ENCODE measurements around the gene TOGARAM2.

GRCh38 chr2:29039718-29040480 is 58.8 kb downstream of the TOGARAM2 start:
- TF ChIP-seq, protein P1, sequence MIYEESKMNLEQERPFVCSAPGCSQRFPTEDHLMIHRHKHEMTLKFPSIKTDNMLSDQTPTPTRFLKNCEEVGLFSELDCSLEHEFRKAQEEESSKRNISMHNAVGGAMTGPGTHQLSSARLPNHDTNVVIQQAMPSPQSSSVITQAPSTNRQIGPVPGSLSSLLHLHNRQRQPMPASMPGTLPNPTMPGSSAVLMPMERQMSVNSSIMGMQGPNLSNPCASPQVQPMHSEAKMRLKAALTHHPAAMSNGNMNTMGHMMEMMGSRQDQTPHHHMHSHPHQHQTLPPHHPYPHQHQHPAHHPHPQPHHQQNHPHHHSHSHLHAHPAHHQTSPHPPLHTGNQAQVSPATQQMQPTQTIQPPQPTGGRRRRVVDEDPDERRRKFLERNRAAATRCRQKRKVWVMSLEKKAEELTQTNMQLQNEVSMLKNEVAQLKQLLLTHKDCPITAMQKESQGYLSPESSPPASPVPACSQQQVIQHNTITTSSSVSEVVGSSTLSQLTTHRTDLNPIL (CRISPR knock-in tag; IDR thresholded peaks at IDR 0.05; ENCODE audit: low read depth): no peak
- TF ChIP-seq CSRNP3 (CRISPR knock-in tag; IDR thresholded peaks at IDR 0.05): no peak
- no peak for TF ChIP-seq ZFP3 (CRISPR knock-in tag; IDR thresholded peaks at IDR 0.05)
